GM13977 (cell line): Measurements from ENCODE around the gene MLPH.

Experiments
- DNase-seq: peaks from one replicate; pipeline ENCODE4 v3.0.0; 2012; ENCODE audit warnings: low spot score
- CTCF ChIP-seq: IDR thresholded peaks from 2 replicates; pipeline ENCODE4 v1.5.1; 2012; ENCODE audit warnings: mild to moderate bottlenecking, control low read depth; ENCODE audit not compliant: insufficient read depth; ENCODE audit errors: extremely low read depth, missing control alignments
- in situ Hi-C: fragments of 300-500 bp; cut with MboI; formaldehyde crosslinking; loops from one replicate; pipeline ENCODE4 v1.12.0; 2022; ENCODE audit warnings: low sequenced_read_pairs, low pct_unique_long_range_greater_than_20kb, mixed read lengths, inconsistent platforms; ENCODE audit not compliant: unreplicated experiment

Gene MLPH

GRCh38 chr2:237567276-237568029 is 80.4 kb downstream of the MLPH start:
- no peak for DNase-seq
- in situ Hi-C loops = no loop called here
- TF ChIP-seq CTCF = no peak

DNA sequence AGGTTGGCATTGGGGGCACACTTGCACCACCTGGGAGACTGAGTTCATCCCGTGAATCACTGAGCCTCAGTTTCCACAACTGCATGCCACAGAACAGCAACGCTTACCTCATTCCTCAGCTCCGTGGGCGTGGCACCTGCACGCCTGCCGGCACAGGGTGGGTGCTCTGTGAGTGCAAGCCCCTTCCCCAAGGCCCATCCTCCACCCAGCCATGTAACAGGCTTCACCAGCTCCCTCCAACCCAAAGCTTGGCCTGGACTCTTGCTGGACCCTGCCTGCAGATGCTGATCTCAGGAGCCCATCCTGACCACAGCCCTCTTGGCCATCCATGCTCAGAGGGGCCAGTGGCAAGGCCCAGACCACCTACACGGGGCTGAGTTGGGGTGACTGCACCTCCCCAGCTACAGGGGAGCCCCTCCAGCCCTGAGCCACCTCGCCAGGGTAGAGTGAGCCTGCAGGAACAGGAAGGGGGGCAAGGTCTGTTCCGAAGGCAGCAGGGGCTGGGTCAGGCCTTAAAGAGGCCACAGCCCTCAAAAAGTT is 81.1 kb downstream of the MLPH start:
- DNase-seq = no peak
- in situ Hi-C loops = no loop called here
- no peak for TF ChIP-seq CTCF

GRCh38 chr2:237569041-237569440 is 82.0 kb downstream of the MLPH start:
- DNase-seq = no peak
- no peak for TF ChIP-seq CTCF
- in situ Hi-C loops = no loop called here

DNA sequence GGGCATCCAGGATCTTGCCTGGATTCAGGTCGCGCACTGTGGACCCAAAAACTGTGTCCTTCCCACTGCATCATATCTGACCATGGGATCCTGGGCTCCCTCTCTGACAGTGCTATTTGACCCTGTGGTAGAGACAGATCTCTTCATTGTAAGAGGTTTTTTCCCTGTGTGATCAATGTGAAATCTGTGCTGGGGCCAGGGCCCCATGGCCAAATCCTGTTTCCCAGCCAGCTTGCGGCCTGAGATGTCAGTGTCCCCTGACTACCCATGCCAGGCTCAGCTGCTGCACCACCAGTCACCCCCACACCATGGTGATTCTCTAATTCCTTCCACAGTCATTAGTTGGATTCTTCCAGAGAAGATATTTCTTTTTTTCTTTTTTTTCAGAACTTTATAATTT is 82.8 kb downstream of the MLPH start:
- no peak for TF ChIP-seq CTCF
- DNase-seq = no peak
- in situ Hi-C loops = loop anchor here (10.0 kb wide), 1 partner anchor 65 kb away; no protein-coding TSS in a partner anchor

GRCh38 chr2:237570776-237571335 is 83.8 kb downstream of the MLPH start:
- in situ Hi-C loops = loop anchor here (10.0 kb wide), 1 partner anchor 66 kb away; no protein-coding TSS in a partner anchor
- TF ChIP-seq CTCF = no peak

GRCh38 chr2:237571551-237571950 is 84.5 kb downstream of the MLPH start:
- TF ChIP-seq CTCF = no peak
- in situ Hi-C loops = loop anchor here (10.0 kb wide), 1 partner anchor 67 kb away; no protein-coding TSS in a partner anchor

More at GRCh38 chr2:237570776-237571335, 83.8 kb downstream of the MLPH start:
- DNase-seq = no peak

More at GRCh38 chr2:237571551-237571950, 84.5 kb downstream of the MLPH start:
- no peak for DNase-seq
